ENCODE data around the gene DNER.

DNER gene

DNA sequence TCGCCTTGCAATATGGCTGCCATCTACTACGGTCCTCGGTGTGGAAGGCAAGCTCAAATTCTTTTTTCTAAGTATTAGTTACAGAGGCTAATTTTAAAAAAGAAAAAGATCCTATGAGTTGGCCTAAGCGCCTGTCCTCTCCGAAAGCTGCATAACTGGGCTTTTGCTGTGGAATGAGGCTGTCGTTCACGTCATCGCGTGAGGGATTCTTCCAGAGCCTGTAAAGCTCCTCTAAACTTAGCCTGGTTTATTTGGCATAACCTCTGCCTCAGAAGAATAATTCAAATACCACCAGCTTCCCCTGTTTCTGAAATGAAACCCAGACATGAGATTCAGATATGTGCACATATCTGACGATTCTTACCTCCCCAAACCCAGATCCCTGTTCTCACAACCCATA lies 187.4 kb downstream of the DNER start:
- Histone ChIP-seq H3K27me3 (replicated peaks; ENCODE audit: control insufficient read depth, insufficient read depth, low read length) (no peaks in the 10 kb centered on the region), H3K36me3 (ENCODE audit: control insufficient read depth, insufficient read depth, low read length) (no peaks in the 10 kb centered on the region), H3K4me3 (replicated peaks; ENCODE audit: low read depth, low read length) (no peak overlapping the region)
- no peak for DNase-seq (ENCODE audit: extremely low read depth, insufficient read length)
- TF ChIP-seq CTCF (IDR thresholded peaks at IDR 0.05; ENCODE audit: insufficient read depth, low read length, poor library complexity, severe bottlenecking) = no peak

DNA sequence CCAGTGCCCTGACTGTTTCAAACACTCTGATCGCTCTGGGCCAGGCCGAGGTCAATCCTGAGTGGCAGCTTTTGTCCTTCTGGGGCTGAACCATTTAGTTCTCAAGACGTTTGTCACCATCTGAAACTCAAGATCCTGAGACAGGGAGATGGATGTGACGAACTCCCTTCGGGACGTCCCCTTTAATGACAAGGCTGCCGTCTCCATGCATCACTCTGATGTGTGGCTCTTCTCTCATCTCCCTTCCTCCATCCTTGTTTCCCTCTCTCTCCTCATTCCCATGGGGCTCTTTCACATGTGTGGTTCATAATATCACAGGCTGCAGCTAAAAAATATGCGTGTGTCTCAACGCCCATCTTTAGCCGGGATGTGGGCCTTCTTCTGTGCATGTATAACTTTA lies 189.6 kb downstream of the DNER start:
- H3K4me3 ChIP-seq (replicated peaks; ENCODE audit: low read depth, low read length) = no peak overlapping the region
- no peak for DNase-seq (ENCODE audit: extremely low read depth, insufficient read length)
- no peaks in the 10 kb centered on the region for H3K27me3 ChIP-seq (replicated peaks; ENCODE audit: control insufficient read depth, insufficient read depth, low read length)
- no peak for TF ChIP-seq CTCF (IDR thresholded peaks at IDR 0.05; ENCODE audit: insufficient read depth, low read length, poor library complexity, severe bottlenecking)
- H3K36me3 ChIP-seq (ENCODE audit: control insufficient read depth, insufficient read depth, low read length) = no peaks in the 10 kb centered on the region

DNA sequence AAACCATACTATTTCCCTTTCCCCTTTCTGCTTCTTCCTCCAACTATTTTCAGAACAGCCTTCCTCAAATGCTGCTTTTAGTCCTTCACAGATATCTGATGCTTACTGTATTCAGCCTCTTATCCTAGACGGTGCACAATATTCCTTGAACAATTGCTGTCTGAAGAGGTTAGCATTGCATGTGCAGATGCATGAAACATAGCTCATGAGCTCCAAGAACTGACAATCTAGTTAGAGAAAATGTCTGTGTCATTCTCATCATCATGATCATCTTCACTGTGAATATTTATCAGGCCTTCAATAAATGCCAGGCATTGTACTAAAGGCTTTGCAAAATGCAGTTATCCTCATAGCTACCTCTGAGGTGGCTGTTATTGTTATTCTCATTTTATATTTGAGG lies 190.7 kb downstream of the DNER start:
- Histone ChIP-seq H3K36me3 (ENCODE audit: control insufficient read depth, insufficient read depth, low read length) (no peaks in the 10 kb centered on the region), H3K4me3 (replicated peaks; ENCODE audit: low read depth, low read length) (no peak overlapping the region), H3K27me3 (replicated peaks; ENCODE audit: control insufficient read depth, insufficient read depth, low read length) (no peaks in the 10 kb centered on the region)
- no peak for TF ChIP-seq CTCF (IDR thresholded peaks at IDR 0.05; ENCODE audit: insufficient read depth, low read length, poor library complexity, severe bottlenecking)
- DNase-seq (ENCODE audit: extremely low read depth, insufficient read length) = no peak

GRCh38 chr2:229521576-229521975 lies 192.8 kb downstream of the DNER start:
- no peaks in the 10 kb centered on the region for H3K36me3 ChIP-seq (ENCODE audit: control insufficient read depth, insufficient read depth, low read length)
- DNase-seq (ENCODE audit: extremely low read depth, insufficient read length) = no peak
- H3K27me3 ChIP-seq (replicated peaks; ENCODE audit: control insufficient read depth, insufficient read depth, low read length) = no peaks in the 10 kb centered on the region
- TF ChIP-seq CTCF (IDR thresholded peaks at IDR 0.05; ENCODE audit: insufficient read depth, low read length, poor library complexity, severe bottlenecking) = no peak
- no peak overlapping the region for H3K4me3 ChIP-seq (replicated peaks; ENCODE audit: low read depth, low read length)

DNA sequence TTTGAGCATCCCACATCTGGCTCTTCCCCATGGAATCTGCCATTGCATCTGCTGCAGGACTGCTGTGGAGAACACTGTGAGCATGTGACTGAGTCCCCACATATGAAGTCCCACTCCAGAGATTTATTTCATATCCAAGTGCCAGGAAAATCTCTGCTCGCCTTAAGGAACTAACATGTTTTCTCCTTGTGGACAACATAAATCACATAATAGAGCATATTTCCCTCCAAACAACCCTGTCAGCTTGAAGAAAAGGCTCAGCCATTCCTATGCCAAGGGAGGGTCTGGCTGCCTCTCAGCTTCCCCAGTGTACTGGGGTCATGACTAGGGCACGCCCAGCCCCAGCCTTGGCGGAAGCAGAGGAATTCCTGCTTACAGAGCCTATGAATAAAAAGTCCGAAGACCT lies 193.7 kb downstream of the DNER start:
- no peaks in the 10 kb centered on the region for H3K27me3 ChIP-seq (replicated peaks; ENCODE audit: control insufficient read depth, insufficient read depth, low read length)
- no peak for DNase-seq (ENCODE audit: extremely low read depth, insufficient read length)
- H3K36me3 ChIP-seq (ENCODE audit: control insufficient read depth, insufficient read depth, low read length) = no peaks in the 10 kb centered on the region
- no peak for TF ChIP-seq CTCF (IDR thresholded peaks at IDR 0.05; ENCODE audit: insufficient read depth, low read length, poor library complexity, severe bottlenecking)
- no peak overlapping the region for H3K4me3 ChIP-seq (replicated peaks; ENCODE audit: low read depth, low read length)

Data from GM06990 (cell line).